ENCODE results near the gene TMEM229A. TPM values are rescaled to one million over a fixed set of nuclear protein-coding genes. Genes with fewer than 3 reads are reported as not detected.

Gene TMEM229A
- total and polyA plus RNA-seq, 2 donors (not counting 3 experiments of a cell fraction or from before 2014, with no cell fraction given) = not detected

DNA sequence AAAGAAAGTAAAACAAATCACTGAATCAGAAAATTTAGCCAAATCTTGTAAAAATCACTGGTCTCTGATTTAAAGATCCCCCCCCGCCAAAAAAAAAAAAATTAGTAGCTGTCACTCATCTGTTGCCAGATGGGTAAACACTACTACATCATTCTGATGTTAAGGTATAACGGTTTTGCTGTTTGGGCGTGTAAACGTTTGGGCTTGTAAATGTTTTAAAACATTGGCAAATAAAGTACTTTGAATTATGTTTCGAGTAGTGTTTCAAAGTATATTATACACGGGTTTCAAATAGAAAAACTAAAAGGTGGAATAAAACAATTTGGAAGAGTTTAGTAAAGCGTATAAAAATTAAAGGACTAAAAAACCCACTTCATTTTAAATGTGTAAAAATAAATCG lies 1.5 kb downstream of the TMEM229A start:
- POLR2A ChIA-PET = no interaction called here
- no peak overlapping the region for H3K4me3 ChIP-seq (replicated peaks in 1 of 3; ENCODE audit: insufficient read depth in 1 of 3, low read depth in 1 of 3, low read length in 3 of 3)
- TF ChIP-seq, protein P1, sequence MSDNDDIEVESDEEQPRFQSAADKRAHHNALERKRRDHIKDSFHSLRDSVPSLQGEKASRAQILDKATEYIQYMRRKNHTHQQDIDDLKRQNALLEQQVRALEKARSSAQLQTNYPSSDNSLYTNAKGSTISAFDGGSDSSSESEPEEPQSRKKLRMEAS (IDR thresholded peaks at IDR 0.05; ENCODE audit: insufficient read depth, insufficient read length) = no peak
- TF ChIP-seq JUN (IDR thresholded peaks at IDR 0.05; ENCODE audit: borderline replicate concordance, insufficient read depth, insufficient read length, low read depth) (no peak), FOS (IDR thresholded peaks at IDR 0.05; ENCODE audit: borderline replicate concordance, insufficient read depth, low read length) (no peak)
- H3K9me3 ChIP-seq (replicated peaks; ENCODE audit: control insufficient read depth, insufficient read depth, low read length) = no peaks in the 10 kb centered on the region
- CTCF ChIA-PET = interaction anchor here (1.0 to 1.6 kb wide), 2 partner anchors 11 to 69 kb away, joined by 3 read pairs; no protein-coding TSS in a partner anchor
- no peak overlapping the region for H3K9ac ChIP-seq (replicated peaks; ENCODE audit: extremely low read depth, insufficient read depth, low read length)
- no peaks in the 10 kb centered on the region for H3K36me3 ChIP-seq (ENCODE audit: control insufficient read depth in 2 of 2, extremely low read depth in 1 of 2, insufficient read depth in 2 of 2, low read length in 2 of 2)
- H3K4me1 ChIP-seq (ENCODE audit: control insufficient read depth, extremely low read depth, insufficient read depth, low read length) = peaks cover 10% of the 10 kb centered on the region
- no TSS peak for BruUV-seq (replicated peaks)
- H3K9me1 ChIP-seq (replicated peaks; ENCODE audit: control insufficient read depth, extremely low read depth, insufficient read depth, low read length) = no peaks in the 10 kb centered on the region
- H3K79me2 ChIP-seq (ENCODE audit: control insufficient read depth, insufficient read depth, low read length) = no peaks in the 10 kb centered on the region
- FAIRE-seq (no peak), DNase-seq (ENCODE audit: low read depth, low spot score) (no peak)
- peaks cover 2% of the 10 kb centered on the region for H4K20me1 ChIP-seq (replicated peaks; ENCODE audit: control insufficient read depth, extremely low read depth, insufficient read depth, low read length)
- H3K27me3 ChIP-seq (ENCODE audit: control insufficient read depth in 2 of 2, insufficient read depth in 2 of 2, low read length in 2 of 2) = peaks cover 34 to 63% of the 10 kb centered on the region in 2 experiments
- H3K4me2 ChIP-seq (ENCODE audit: insufficient read depth, low read length) = no peak overlapping the region
- H2AFZ ChIP-seq (ENCODE audit: low read depth, low read length) = no peak overlapping the region
- intact Hi-C loops (cut with micrococcal nuclease) = loop anchor here (5.0 kb wide), 1 partner anchor 756 kb away; no protein-coding TSS in a partner anchor
- no peak overlapping the region for H3K27ac ChIP-seq (ENCODE audit: insufficient read depth, low read depth, low read length)
- dilution Hi-C loops (cut with MboI; ENCODE audit: extremely low pct_ligation_motif_present, low sequenced_read_pairs) = no loop called here

DNA sequence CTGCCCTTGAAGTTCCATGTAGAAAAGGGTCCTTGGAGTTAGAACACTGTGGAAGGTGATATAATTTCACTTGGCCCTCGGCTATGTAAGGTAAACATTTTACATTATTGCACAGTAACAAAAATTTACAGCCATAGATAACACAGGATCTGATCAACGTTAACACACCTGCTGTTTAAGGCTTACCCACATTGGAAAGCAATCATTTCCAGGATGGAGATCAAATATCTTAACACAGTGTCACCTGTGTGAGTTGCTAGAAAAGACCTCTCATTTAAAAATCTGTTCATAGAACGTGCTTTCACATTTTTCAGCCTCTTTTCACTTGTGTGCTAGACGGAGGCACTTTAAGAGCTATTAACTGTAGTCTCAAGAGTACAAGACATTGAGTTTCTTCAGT lies 1.9 kb downstream of the TMEM229A start:
- no peaks in the 10 kb centered on the region for H4K20me1 ChIP-seq (replicated peaks; ENCODE audit: control insufficient read depth, extremely low read depth, insufficient read depth, low read length)
- H3K9me1 ChIP-seq (replicated peaks; ENCODE audit: control insufficient read depth, extremely low read depth, insufficient read depth, low read length) = no peaks in the 10 kb centered on the region
- no peak overlapping the region for H3K4me3 ChIP-seq (replicated peaks in 1 of 3; ENCODE audit: insufficient read depth in 1 of 3, low read depth in 1 of 3, low read length in 3 of 3)
- H3K9me3 ChIP-seq (replicated peaks; ENCODE audit: control insufficient read depth, insufficient read depth, low read length) = no peaks in the 10 kb centered on the region
- no peak overlapping the region for H3K27ac ChIP-seq (ENCODE audit: insufficient read depth, low read depth, low read length)
- intact Hi-C loops (cut with micrococcal nuclease) = loop anchor here (5.0 kb wide), 1 partner anchor 756 kb away; no protein-coding TSS in a partner anchor
- ChIA-PET CTCF (interaction anchor here (1.6 kb wide), 1 partner anchor 10 kb away, joined by 3 read pairs; no protein-coding TSS in a partner anchor), POLR2A (no interaction called here)
- peaks cover 32 to 60% of the 10 kb centered on the region in 2 experiments for H3K27me3 ChIP-seq (ENCODE audit: control insufficient read depth in 2 of 2, insufficient read depth in 2 of 2, low read length in 2 of 2)
- H3K4me1 ChIP-seq (ENCODE audit: control insufficient read depth, extremely low read depth, insufficient read depth, low read length) = peaks cover 10% of the 10 kb centered on the region
- no peaks in the 10 kb centered on the region for H3K36me3 ChIP-seq (ENCODE audit: control insufficient read depth in 2 of 2, extremely low read depth in 1 of 2, insufficient read depth in 2 of 2, low read length in 2 of 2)
- TF ChIP-seq MYC (IDR thresholded peaks at IDR 0.05; ENCODE audit: low read depth, low read length) (no peak), JUN (IDR thresholded peaks at IDR 0.05; ENCODE audit: borderline replicate concordance, insufficient read depth, insufficient read length, low read depth) (no peak), GATA2 (IDR thresholded peaks at IDR 0.05; ENCODE audit: insufficient read depth, insufficient read length, low read depth, low read length) (no peak), EZH2 (IDR thresholded peaks at IDR 0.05; ENCODE audit: borderline replicate concordance, low read depth, low read length, severe bottlenecking) (no peak), POLR2A (IDR thresholded peaks at IDR 0.05; ENCODE audit: low read depth, low read length) (no peak), POLR2AphosphoS5 (IDR thresholded peaks at IDR 0.05; ENCODE audit: insufficient read depth, low read depth, low read length) (no peak), FOS (IDR thresholded peaks at IDR 0.05; ENCODE audit: borderline replicate concordance, insufficient read depth, low read length) (no peak)
- TF ChIP-seq, protein P2, sequence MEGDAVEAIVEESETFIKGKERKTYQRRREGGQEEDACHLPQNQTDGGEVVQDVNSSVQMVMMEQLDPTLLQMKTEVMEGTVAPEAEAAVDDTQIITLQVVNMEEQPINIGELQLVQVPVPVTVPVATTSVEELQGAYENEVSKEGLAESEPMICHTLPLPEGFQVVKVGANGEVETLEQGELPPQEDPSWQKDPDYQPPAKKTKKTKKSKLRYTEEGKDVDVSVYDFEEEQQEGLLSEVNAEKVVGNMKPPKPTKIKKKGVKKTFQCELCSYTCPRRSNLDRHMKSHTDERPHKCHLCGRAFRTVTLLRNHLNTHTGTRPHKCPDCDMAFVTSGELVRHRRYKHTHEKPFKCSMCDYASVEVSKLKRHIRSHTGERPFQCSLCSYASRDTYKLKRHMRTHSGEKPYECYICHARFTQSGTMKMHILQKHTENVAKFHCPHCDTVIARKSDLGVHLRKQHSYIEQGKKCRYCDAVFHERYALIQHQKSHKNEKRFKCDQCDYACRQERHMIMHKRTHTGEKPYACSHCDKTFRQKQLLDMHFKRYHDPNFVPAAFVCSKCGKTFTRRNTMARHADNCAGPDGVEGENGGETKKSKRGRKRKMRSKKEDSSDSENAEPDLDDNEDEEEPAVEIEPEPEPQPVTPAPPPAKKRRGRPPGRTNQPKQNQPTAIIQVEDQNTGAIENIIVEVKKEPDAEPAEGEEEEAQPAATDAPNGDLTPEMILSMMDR (IDR thresholded peaks at IDR 0.05; ENCODE audit: extremely low read depth in 1 of 2, insufficient read depth in 1 of 2, low read depth in 1 of 2, low read length in 2 of 2) = no peak
- TF ChIP-seq, protein P1 (IDR thresholded peaks at IDR 0.05; ENCODE audit: insufficient read depth, insufficient read length) = no peak
- dilution Hi-C loops (cut with MboI; ENCODE audit: extremely low pct_ligation_motif_present, low sequenced_read_pairs) = no loop called here
- no peak for DNase-seq (ENCODE audit: low read depth, low spot score)
- FAIRE-seq = no peak
- H3K79me2 ChIP-seq (ENCODE audit: control insufficient read depth, insufficient read depth, low read length) = no peaks in the 10 kb centered on the region
- no peak overlapping the region for H2AFZ ChIP-seq (ENCODE audit: low read depth, low read length)
- no TSS peak for BruUV-seq (replicated peaks)
- no peak overlapping the region for H3K9ac ChIP-seq (replicated peaks; ENCODE audit: extremely low read depth, insufficient read depth, low read length)
- no peak overlapping the region for H3K4me2 ChIP-seq (ENCODE audit: insufficient read depth, low read length)
